ENCODE measurements around the gene EXOSC10.
"Not testable (repeated sequence)": the region's sequence is repeated elsewhere in the genome, so short reads cannot be mapped to it uniquely, and the experiment has no call there.

The EXOSC10 gene

GRCh38 chr1:11105586-11105985, 5.9 kb upstream of the EXOSC10 start:
- no peak for TF ChIP-seq MYC (IDR thresholded peaks at IDR 0.05; ENCODE audit: low read depth, low read length)
- TF ChIP-seq MAX (IDR thresholded peaks at IDR 0.05; ENCODE audit: low read depth, low read length), result no peak
- H3K4me3 ChIP-seq (ENCODE audit: low read depth, low read length), result no peak overlapping the region
- DNase-seq (ENCODE audit: low read depth), result no peak

GRCh38 chr1:11101347-11101746, 1.7 kb upstream of the EXOSC10 start:
- TF ChIP-seq MAX (IDR thresholded peaks at IDR 0.05; ENCODE audit: low read depth, low read length), result no peak
- no peak for TF ChIP-seq POLR2A (IDR thresholded peaks at IDR 0.05; ENCODE audit: extremely low read depth, insufficient read length)
- TF ChIP-seq CTCF (IDR thresholded peaks at IDR 0.05; ENCODE audit: low read depth, low read length), result no peak
- no peak for TF ChIP-seq MYC (IDR thresholded peaks at IDR 0.05; ENCODE audit: low read depth, low read length)
- no peak overlapping the region for H3K4me3 ChIP-seq (ENCODE audit: low read depth, low read length)
- DNase-seq (ENCODE audit: low read depth), result no peak

GRCh38 chr1:11100806-11101205, 1.1 kb upstream of the EXOSC10 start:
- not testable (repeated sequence) for H3K4me3 ChIP-seq (ENCODE audit: low read depth, low read length); DNase-seq (ENCODE audit: low read depth)

GRCh38 chr1:11100149-11100493, 452 bp upstream of the EXOSC10 start:
- TF ChIP-seq POLR2A (IDR thresholded peaks at IDR 0.05; ENCODE audit: extremely low read depth, insufficient read length), result no peak
- TF ChIP-seq MAX (IDR thresholded peaks at IDR 0.05; ENCODE audit: low read depth, low read length), result no peak
- TF ChIP-seq CTCF (IDR thresholded peaks at IDR 0.05; ENCODE audit: low read depth, low read length), result no peak
- TF ChIP-seq MYC (IDR thresholded peaks at IDR 0.05; ENCODE audit: low read depth, low read length), result no peak; the same call in 1 of the 2 replicates
- H3K4me3 ChIP-seq (ENCODE audit: low read depth, low read length), result peak overlapping the region; percentile 98
- DNase-seq (ENCODE audit: low read depth), result no peak

- TF ChIP-seq MAX (IDR thresholded peaks at IDR 0.05; ENCODE audit: low read depth, low read length) (no peak), CTCF (IDR thresholded peaks at IDR 0.05; ENCODE audit: low read depth, low read length) (no peak), MYC (IDR thresholded peaks at IDR 0.05; ENCODE audit: low read depth, low read length) (no peak)
- DNase-seq (ENCODE audit: low read depth), result no peak
- H3K4me3 ChIP-seq (ENCODE audit: low read depth, low read length), result peak overlapping the region; percentile 98
These were observed 749 bp downstream of the EXOSC10 start for GRCh38 chr1:11098931-11099309.

- H3K4me3 ChIP-seq (ENCODE audit: low read depth, low read length); DNase-seq (ENCODE audit: low read depth): not testable (repeated sequence)
These were observed 15.9 kb downstream of the EXOSC10 start for GRCh38 chr1:11083784-11084183.

- TF ChIP-seq MAX (IDR thresholded peaks at IDR 0.05; ENCODE audit: low read depth, low read length) (no peak), POLR2A (IDR thresholded peaks at IDR 0.05; ENCODE audit: extremely low read depth, insufficient read length) (no peak), MYC (IDR thresholded peaks at IDR 0.05; ENCODE audit: low read depth, low read length) (no peak), CTCF (IDR thresholded peaks at IDR 0.05; ENCODE audit: low read depth, low read length) (no peak)
- no peak overlapping the region for H3K4me3 ChIP-seq (ENCODE audit: low read depth, low read length)
- DNase-seq (ENCODE audit: low read depth), result no peak
These were observed 18.7 kb downstream of the EXOSC10 start for GRCh38 chr1:11080931-11081330.

All from NB4 (cell line).